ENCODE measurements around the gene MC4R.

The MC4R gene

DNA sequence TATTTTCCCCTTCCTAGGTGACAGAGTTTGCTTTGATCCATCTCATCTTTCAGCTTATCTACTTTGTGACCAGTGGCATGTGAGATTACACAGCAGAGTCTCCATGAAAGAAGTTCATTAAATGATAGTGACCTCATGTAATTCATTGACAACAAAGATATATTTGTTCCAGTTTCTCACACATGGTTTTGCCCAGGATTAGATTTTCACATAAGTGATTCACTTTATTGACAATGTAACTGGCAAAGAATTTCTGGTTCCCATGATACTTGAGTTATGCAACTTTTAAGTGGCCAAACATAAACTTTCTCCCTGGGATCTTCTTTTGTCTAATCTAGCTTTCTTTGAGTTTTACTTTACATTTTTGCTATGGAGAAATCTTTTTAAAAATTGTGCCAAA lies 50.0 kb downstream of the MC4R start:
- no peak for DNase-seq

Data from NCI-H1105 treated with DMSO at 0.1 percent for 48 hours (cell line).